Gastrocnemius medialis (tissue), 4 donors: Measurements from ENCODE around the gene ZC3H12A.

Experiments
- CTCF ChIP-seq, 5 experiments: fragments of 450-650 bp in 3 of 5; fragments of 200-600 bp in 2 of 5; sonication (generic) in 2 of 5; IDR thresholded peaks in 4 of 5; conservative IDR thresholded peaks in 1 of 5; 1 replicate in 4 of 5; 2 replicates in 1 of 5; pipeline ENCODE4 v1.5.1; 2016 to 2019; ENCODE audit warnings: antibody characterized with exemption in 5 of 5, mild to moderate bottlenecking in 3 of 5, moderate library complexity in 3 of 5
- POLR2A ChIP-seq, 2 donors: fragments of 450-650 bp; IDR thresholded peaks; one replicate each; pipeline ENCODE4 v1.6.1; 2017; ENCODE audit warnings: antibody characterized with exemption in 2 of 2, mild to moderate bottlenecking in 2 of 2, moderate library complexity in 2 of 2

GRCh38 chr1:37438869-37439343 lies 35.5 kb upstream of the ZC3H12A start:
- no peak for TF ChIP-seq CTCF (IDR thresholded peaks at IDR 0.05 in 4 of 5, conservative IDR thresholded peaks at IDR 0.05 in 1 of 5)
- TF ChIP-seq POLR2A (IDR thresholded peaks at IDR 0.05) = no peak
